ENCODE measurements around the gene SCAP. TPM values are rescaled to one million over a fixed set of nuclear protein-coding genes. Genes with fewer than 3 reads are reported as not detected.

SCAP gene
- total and polyA plus RNA-seq, 2 of the 13 experiments (the other 11 are each of a cell fraction or from before 2014, with no cell fraction given) = 40.4 to 53.3 TPM

DNA sequence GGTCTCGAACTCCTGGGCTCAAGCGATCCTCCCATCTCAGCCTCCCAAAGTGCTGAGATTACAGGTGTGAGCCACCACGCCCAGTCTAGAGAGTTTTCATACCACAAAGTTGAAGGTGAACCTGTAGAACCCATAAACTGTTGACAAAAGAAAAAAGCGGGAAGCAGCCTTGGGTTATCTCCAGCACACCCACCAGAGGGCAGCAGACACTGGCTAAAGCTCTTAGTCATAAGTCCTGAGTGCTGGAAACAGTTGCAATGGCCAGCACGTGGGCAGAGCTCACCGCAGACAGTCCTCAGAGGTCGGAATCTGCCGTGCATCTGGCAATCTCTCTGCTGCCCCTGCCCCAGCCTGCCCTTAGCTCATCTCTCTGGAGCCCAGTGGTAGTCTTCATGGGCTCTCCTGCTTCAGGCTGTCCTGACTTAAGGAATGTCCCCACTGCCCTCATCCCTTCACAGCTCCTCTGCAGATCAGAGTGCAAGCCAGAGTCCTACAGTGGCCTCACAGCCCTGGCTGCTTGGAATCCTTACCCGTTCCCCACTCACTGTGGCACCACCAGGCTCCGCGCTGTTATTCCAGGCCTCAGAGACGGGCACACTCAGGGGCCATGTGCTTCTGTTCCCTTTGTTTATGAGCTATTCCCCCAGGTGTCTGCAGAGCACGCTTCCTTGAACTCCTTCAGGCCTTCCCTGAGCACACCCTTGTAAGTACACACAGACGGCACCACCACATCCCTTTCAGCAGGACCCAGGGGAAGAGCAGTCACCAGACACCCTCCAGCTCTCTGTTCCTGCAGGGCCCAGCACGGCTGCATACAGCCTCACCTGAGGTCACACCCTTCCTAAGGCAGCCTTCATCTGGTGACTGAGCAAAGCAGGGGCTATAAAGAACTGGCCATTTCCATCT lies 46.6 kb upstream of the SCAP start (continued):
- TF ChIP-seq GMEB1 (CRISPR knock-in tag; IDR thresholded peaks at IDR 0.05; ENCODE audit: borderline replicate concordance) = peak; percentile 46; the same call in 1 of the 2 replicates
- TF ChIP-seq MTERF4 (CRISPR knock-in tag; IDR thresholded peaks at IDR 0.05) = peak; percentile 71
- TF ChIP-seq HIVEP1 (CRISPR knock-in tag; IDR thresholded peaks at IDR 0.05) = no peak
- no peak for TF ChIP-seq SNAI1 (CRISPR knock-in tag; IDR thresholded peaks at IDR 0.05; ENCODE audit: borderline replicate concordance)
- TF ChIP-seq TBX3 (IDR thresholded peaks at IDR 0.05; ENCODE audit: borderline replicate concordance) = no peak
- TF ChIP-seq NR1H2 (CRISPR knock-in tag; IDR thresholded peaks at IDR 0.05; ENCODE audit: borderline replicate concordance, low read depth) = no peak
- no peak for TF ChIP-seq ZNF589 (CRISPR knock-in tag; conservative IDR thresholded peaks at IDR 0.05)
- TF ChIP-seq SIX4 (CRISPR knock-in tag; IDR thresholded peaks at IDR 0.05) = no peak
- 0 out of 2 replicates have a peak, but pooled peaks have one; percentile 54 for TF ChIP-seq ZBTB25 (CRISPR knock-in tag; IDR thresholded peaks at IDR 0.05)
- TF ChIP-seq MAZ (IDR thresholded peaks at IDR 0.05; ENCODE audit: borderline replicate concordance, low read depth, low read length) = no peak
- TF ChIP-seq MAZ (CRISPR knock-in tag; IDR thresholded peaks at IDR 0.05; ENCODE audit: low read depth) = no peak
- no peak for TF ChIP-seq RBAK (CRISPR knock-in tag; IDR thresholded peaks at IDR 0.05)
- TF ChIP-seq FOXK2 (IDR thresholded peaks at IDR 0.05) = no peak
- peak; percentile 49; the same call in 1 of the 2 replicates for TF ChIP-seq ARID4A (CRISPR knock-in tag; IDR thresholded peaks at IDR 0.05; ENCODE audit: borderline replicate concordance)
- no peak for TF ChIP-seq ZNF629 (CRISPR knock-in tag; conservative IDR thresholded peaks at IDR 0.05)
- peak; percentile 78 for TF ChIP-seq SPEN (CRISPR knock-in tag; IDR thresholded peaks at IDR 0.05; ENCODE audit: low read depth)
- TF ChIP-seq FOXO1 (CRISPR knock-in tag; IDR thresholded peaks at IDR 0.05) = peak; percentile 28; the same call in 1 of the 2 replicates
- no peak for TF ChIP-seq PLSCR1 (CRISPR knock-in tag; IDR thresholded peaks at IDR 0.05; ENCODE audit: borderline replicate concordance)
- no peak for TF ChIP-seq SP1 (IDR thresholded peaks at IDR 0.05)
- 0 out of 2 replicates have a peak, but pooled peaks have one; percentile 24 for TF ChIP-seq SP1 (CRISPR knock-in tag; IDR thresholded peaks at IDR 0.05)

Measured in HepG2 (cell line).